Ecto neural progenitor cell (in vitro differentiated cells): ENCODE results near the gene C3orf62.
"Not testable (repeated sequence)": the region's sequence is repeated elsewhere in the genome, so short reads cannot be mapped to it uniquely, and the experiment has no call there.

Experiments used
- DNase-seq: peaks from one replicate; pipeline ENCODE4 v3.0.0-alpha.2; 2018; ENCODE audit warnings: low spot score

C3orf62 gene

GRCh38 chr3:49266410-49267095 is 10.5 kb downstream of the C3orf62 start:
- DNase-seq: no peak

GRCh38 chr3:49265661-49266386 is 11.2 kb downstream of the C3orf62 start:
- no peak for DNase-seq

- no peak for DNase-seq
These were observed 13.7 kb downstream of the C3orf62 start for GRCh38 chr3:49263159-49263889.

GRCh38 chr3:49260806-49261324 is 16.2 kb downstream of the C3orf62 start:
- DNase-seq: no peak

- no peak for DNase-seq
These were observed 19.8 kb downstream of the C3orf62 start for GRCh38 chr3:49257187-49257586.

GRCh38 chr3:49255718-49256511 is 21.1 kb downstream of the C3orf62 start:
- DNase-seq: no peak

GRCh38 chr3:49255112-49255511 is 21.9 kb downstream of the C3orf62 start:
- no peak for DNase-seq

GRCh38 chr3:49253512-49253911 is 23.5 kb downstream of the C3orf62 start:
- no peak for DNase-seq

- no peak for DNase-seq
These were observed 28.2 kb downstream of the C3orf62 start for GRCh38 chr3:49248840-49249227.

- DNase-seq: no peak
These were observed 32.3 kb downstream of the C3orf62 start for GRCh38 chr3:49244581-49245205.

GRCh38 chr3:49240091-49240490 is 36.9 kb downstream of the C3orf62 start:
- not testable (repeated sequence) for DNase-seq

- no peak for DNase-seq
These were observed 38.5 kb downstream of the C3orf62 start for GRCh38 chr3:49238274-49239127.

GRCh38 chr3:49237344-49237743 is 39.7 kb downstream of the C3orf62 start:
- no peak for DNase-seq

- DNase-seq: no peak
These were observed 40.8 kb downstream of the C3orf62 start for GRCh38 chr3:49236226-49236625.

- DNase-seq: not testable (repeated sequence)
These were observed 48.2 kb downstream of the C3orf62 start for GRCh38 chr3:49228817-49229216.

GRCh38 chr3:49222002-49222401 is 55.0 kb downstream of the C3orf62 start:
- no peak for DNase-seq

- not testable (repeated sequence) for DNase-seq
These were observed 56.0 kb downstream of the C3orf62 start for GRCh38 chr3:49220985-49221563.

GRCh38 chr3:49219132-49219531 is 57.9 kb downstream of the C3orf62 start:
- no peak for DNase-seq
